RWPE1 (cell line): ENCODE results near the gene MAP3K10.
"Not testable (repeated sequence)": the region's sequence is repeated elsewhere in the genome, so short reads cannot be mapped to it uniquely, and the experiment has no call there.

Experiments
- CTCF ChIA-PET: fragments of 350-600 bp; sonication (Branson Sonifier 250); formaldehyde crosslinking; extraction: SDS; loops from one replicate; lab custom pipeline; 2021; lab: Yijun Ruan, JAX
- POLR2A ChIA-PET: fragments of 400-600 bp; formaldehyde crosslinking; extraction: SDS; loops from one replicate; lab custom pipeline; 2020; ENCODE audit warnings: antibody characterized with exemption; ENCODE audit not compliant: low non-redundant PET; lab: Yijun Ruan, JAX
- DNase-seq: peaks from one replicate; pipeline ENCODE4 v3.0.0; 2012; ENCODE audit warnings: low spot score
- H3K27ac ChIP-seq: fragments of 450-650 bp; 2 replicates; pipeline ENCODE4 v1.5.1; 2017
- TF ChIP-seq, protein P1 (sequence below): fragments of 450-650 bp; conservative IDR thresholded peaks from 2 replicates; pipeline ENCODE4 v1.5.1; 2017; ENCODE audit warnings: low read depth, mild to moderate bottlenecking

Gene MAP3K10

DNA sequence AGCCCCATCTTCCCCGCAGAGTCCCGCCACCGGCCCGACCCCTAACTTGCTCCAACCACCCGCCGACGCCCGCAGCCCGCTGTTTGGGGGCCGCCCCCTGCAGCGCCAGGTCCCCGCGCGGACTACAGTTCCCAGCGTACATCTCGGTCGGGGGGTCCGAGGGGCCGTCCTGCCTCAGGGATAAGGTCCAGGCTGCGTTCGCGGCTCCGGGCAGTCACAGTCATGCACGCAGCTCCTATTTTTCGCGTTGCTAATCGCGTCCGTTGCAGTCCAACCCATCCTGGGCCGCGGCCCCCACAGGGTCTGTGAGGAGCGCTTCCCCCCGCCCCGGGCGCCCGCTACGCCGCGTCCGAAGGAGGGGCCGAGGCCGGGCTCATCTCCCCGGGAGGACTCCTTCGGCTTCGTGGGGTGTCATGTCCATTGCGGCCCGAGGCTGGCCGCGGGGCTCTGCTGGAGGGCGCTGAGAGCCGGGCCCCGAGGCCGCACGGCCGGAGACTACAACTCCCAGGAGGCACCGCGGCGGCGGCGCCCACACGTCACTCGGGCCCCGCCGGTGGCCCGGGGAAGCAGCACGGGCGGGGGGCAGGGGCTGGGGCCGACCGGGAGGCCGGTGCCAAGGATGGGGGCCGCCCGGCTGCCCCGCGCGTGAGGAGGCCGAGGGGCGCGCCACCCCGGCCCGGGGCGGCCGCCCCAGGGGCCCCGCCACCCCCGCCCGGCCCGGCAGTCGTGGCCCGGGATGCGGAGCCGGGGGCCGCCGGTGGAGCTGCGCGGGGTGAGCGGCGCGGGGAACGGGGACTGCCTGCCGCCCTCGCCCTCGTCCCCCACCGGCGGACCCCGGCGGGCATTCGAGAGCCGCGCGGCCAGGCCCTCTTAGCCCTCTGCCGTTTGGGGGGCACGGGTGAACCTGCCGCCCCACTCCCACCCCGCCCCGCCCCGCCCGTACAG, at the start of gene MAP3K10:
Gene MAP3K10 (plus strand): TSS at position 536 of the 945 bp plus-strand sequence. CDS start 606 bp downstream, outside the sequence.
- peak within 1 kb of the TSS; percentile 80 for H3K27ac ChIP-seq
- peak; percentile 71 for DNase-seq
- POLR2A ChIA-PET, result interaction anchor here (0.7 kb wide), 1 partner anchor 12 kb away, joined by 4 read pairs; no protein-coding TSS in a partner anchor
- CTCF ChIA-PET, result interaction anchor here (1.2 kb wide), 1 partner anchor 221 kb away, joined by 3 read pairs; no protein-coding TSS in a partner anchor
- TF ChIP-seq, protein P1, sequence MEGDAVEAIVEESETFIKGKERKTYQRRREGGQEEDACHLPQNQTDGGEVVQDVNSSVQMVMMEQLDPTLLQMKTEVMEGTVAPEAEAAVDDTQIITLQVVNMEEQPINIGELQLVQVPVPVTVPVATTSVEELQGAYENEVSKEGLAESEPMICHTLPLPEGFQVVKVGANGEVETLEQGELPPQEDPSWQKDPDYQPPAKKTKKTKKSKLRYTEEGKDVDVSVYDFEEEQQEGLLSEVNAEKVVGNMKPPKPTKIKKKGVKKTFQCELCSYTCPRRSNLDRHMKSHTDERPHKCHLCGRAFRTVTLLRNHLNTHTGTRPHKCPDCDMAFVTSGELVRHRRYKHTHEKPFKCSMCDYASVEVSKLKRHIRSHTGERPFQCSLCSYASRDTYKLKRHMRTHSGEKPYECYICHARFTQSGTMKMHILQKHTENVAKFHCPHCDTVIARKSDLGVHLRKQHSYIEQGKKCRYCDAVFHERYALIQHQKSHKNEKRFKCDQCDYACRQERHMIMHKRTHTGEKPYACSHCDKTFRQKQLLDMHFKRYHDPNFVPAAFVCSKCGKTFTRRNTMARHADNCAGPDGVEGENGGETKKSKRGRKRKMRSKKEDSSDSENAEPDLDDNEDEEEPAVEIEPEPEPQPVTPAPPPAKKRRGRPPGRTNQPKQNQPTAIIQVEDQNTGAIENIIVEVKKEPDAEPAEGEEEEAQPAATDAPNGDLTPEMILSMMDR, result no peak

DNA sequence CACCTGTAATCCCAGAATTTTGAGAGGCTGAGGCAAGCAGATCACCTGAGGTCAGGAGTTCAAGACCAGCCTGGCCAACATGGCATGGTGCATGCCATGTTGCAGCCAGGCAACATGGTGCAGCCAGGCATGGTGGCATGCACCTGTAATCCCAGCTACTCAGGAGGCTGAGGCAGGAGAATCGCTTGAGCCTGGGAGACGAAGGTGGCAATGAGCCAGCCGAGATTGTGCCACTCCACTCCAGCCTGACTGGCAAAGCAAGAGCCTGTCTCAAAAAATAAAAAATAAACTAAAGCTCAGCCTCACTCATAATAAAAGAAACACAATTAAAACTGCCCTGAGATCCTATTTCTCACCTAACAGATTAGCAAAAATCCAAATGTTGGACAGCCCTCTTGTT, 49.7 kb upstream of the MAP3K10 start:
- DNase-seq, result no peak
- ChIA-PET CTCF (interaction anchor here (0.6 kb wide), 1 partner anchor 71 kb away, joined by 3 read pairs; no protein-coding TSS in a partner anchor), POLR2A (no interaction called here)
- H3K27ac ChIP-seq, result no peak overlapping the region
- TF ChIP-seq, protein P1, result no peak

- TF ChIP-seq, protein P1, result no peak
- ChIA-PET CTCF (interaction anchor here (0.7 kb wide), 1 partner anchor 268 kb away, joined by 3 read pairs; no protein-coding TSS in a partner anchor), POLR2A (no interaction called here)
- DNase-seq, result no peak
- H3K27ac ChIP-seq, result no peak overlapping the region
Measured at GRCh38 chr19:40143612-40144011, 47.6 kb upstream of the MAP3K10 start.

DNA sequence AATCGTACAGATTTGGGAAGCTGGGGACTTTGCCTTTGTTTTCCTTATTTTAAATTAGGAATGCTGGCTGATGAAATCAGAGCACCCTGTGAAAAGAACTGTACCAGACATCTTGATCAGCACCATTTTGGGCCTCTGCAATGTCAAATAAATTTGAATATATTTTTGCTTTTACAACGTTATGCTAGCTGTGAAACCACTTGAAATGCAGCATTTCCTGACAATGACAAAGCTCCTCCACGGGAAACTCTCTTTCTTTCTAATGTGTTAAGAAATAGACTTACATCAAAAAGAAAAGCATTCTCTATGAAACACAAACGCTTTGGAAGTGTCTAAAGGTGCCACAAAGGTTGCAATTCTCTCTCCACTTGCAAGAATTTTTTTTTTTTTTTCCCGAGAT, 47.1 kb upstream of the MAP3K10 start:
- TF ChIP-seq, protein P1, result no peak
- ChIA-PET POLR2A (no interaction called here), CTCF (interaction anchor here (0.7 kb wide), 1 partner anchor 268 kb away, joined by 3 read pairs; no protein-coding TSS in a partner anchor)
- no peak overlapping the region for H3K27ac ChIP-seq
- DNase-seq, result no peak

DNA sequence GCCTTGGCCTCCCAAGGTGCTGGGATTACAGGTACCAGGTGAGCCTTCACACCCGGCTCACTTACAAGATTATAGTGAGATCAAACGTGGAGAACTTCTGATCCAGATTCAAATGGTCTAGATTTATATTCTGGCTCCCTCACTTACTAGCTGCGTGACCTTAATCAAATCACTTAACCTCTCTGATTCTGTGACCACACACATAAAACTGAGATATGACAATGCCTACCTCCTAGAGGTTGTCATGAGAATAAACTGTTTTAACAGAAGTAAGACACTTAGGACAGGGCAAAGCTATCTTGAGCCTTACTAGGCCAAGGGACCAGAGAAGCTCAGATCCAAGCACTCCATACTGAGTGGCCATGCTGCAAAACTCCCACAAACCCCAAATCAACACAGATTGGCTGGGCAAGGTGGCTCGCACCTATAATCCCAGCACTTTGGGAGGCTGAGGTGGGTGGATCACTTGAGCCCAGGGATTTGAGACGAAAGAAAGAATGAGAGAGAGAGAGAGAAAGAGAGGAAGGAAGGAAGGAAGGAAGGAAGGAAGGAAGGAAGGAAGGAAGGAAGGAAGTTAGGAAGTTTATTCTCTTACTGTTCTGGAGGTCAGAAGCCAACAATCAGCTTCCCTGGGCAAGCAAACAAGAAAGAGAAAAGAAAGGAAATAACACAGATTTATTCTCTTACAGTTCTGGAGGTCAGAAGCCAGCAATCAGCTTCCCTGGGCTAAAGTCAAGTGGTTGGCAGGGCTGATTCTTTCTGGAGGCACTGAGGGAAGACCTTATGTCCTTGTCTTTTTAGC, 46.1 kb upstream of the MAP3K10 start:
- ChIA-PET CTCF (no interaction called here), POLR2A (interaction anchor here (0.6 kb wide), 1 partner anchor 43 kb away, joined by 3 read pairs; no protein-coding TSS in a partner anchor)
- TF ChIP-seq, protein P1, result no peak
- no peak overlapping the region for H3K27ac ChIP-seq
- no peak for DNase-seq

GRCh38 chr19:40145749-40146029, 45.5 kb upstream of the MAP3K10 start:
- H3K27ac ChIP-seq, CTCF ChIA-PET, DNase-seq: not testable (repeated sequence)
- POLR2A ChIA-PET, result interaction anchor here (0.6 kb wide), 1 partner anchor 42 kb away, joined by 3 read pairs; no protein-coding TSS in a partner anchor
